ENCODE measurements around the gene TEAD2. TPM values are rescaled to one million over a fixed set of nuclear protein-coding genes. Genes with fewer than 3 reads are reported as not detected.

The TEAD2 gene
- total RNA-seq, 1 donor from 2014 or later, result 235 TPM

DNA sequence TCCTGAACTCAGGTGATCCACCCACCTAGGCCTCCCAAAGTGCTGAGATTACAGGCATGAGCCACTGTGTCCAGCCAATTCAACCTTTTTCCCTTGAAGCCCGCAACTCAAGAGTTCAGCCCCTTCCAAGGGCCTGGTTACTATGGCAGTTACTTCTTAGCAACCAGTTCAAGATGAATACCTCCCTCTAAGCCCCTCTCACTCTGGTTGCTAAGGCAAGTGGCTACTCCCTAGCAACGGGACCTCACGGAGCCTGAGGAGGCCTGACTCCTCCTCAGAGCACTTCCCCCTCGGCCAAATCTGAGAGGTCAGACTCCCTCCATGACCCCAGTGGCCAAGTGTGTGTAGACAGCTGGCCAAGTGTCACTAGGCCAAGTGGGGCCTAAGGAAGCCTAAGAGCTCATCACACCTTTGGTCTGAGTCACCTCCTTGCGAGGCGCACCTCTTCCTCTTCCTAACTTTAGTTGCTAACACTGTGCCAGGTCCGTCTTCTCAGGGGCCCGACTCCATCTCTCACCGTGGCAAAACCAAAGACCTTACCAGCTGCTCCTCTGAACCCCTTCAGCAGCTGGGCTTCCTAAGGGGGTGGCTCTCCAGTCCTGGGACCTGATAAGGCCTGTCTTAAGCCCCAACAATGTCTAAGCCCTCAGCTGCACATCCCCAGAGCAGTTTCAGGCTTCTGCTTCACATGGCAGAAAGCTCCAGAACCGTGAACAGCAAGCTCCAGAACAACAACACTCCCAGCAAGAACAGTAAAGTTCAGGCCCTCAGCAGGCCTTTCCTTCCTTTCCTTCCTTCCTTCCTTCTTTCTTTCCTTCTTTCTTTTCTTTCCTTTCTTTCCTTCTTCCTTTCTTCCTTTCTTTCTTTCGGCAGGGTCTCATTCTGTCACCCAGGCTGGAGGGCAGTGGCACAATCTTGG is 17.5 kb downstream of the TEAD2 start:
- H3K4me3 Mint-ChIP-seq (ENCODE audit: low read depth), result no peak overlapping the region
- H3K27ac Mint-ChIP-seq, result peak overlapping the region; percentile 78
- TF ChIP-seq, protein P1, sequence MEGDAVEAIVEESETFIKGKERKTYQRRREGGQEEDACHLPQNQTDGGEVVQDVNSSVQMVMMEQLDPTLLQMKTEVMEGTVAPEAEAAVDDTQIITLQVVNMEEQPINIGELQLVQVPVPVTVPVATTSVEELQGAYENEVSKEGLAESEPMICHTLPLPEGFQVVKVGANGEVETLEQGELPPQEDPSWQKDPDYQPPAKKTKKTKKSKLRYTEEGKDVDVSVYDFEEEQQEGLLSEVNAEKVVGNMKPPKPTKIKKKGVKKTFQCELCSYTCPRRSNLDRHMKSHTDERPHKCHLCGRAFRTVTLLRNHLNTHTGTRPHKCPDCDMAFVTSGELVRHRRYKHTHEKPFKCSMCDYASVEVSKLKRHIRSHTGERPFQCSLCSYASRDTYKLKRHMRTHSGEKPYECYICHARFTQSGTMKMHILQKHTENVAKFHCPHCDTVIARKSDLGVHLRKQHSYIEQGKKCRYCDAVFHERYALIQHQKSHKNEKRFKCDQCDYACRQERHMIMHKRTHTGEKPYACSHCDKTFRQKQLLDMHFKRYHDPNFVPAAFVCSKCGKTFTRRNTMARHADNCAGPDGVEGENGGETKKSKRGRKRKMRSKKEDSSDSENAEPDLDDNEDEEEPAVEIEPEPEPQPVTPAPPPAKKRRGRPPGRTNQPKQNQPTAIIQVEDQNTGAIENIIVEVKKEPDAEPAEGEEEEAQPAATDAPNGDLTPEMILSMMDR (IDR thresholded peaks at IDR 0.05; ENCODE audit: unreplicated experiment), result no peak
- DNase-seq (ENCODE audit: low spot score, unreplicated experiment), result no peak
- no peaks in the 10 kb centered on the region for H3K27me3 Mint-ChIP-seq
- H3K36me3 Mint-ChIP-seq (ENCODE audit: insufficient read depth), result peaks cover 65% of the 10 kb centered on the region
- H3K4me1 Mint-ChIP-seq (ENCODE audit: low read depth), result peaks cover 10% of the 10 kb centered on the region
- H3K9me3 Mint-ChIP-seq (ENCODE audit: low read depth), result no peaks in the 10 kb centered on the region

DNA sequence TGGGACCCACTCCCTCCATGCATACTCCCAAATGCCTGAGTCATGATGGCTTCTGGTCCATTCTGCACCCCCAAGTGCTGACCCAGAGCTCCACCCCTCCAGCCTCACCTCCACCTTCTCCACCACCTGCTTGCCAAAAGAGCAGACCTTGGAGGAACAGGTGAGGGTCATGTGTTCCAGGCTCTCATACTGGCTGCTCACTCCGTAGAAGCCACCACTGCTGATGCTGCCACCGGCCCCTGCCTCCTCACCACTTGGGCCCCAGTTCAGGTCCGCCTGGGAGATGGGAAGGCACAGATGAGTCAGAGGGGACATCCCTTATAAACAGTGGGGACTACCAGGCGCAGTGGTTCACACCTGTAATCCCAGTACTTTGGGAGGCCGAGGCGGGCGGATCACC is 19.1 kb downstream of the TEAD2 start:
- TF ChIP-seq, protein P1 (IDR thresholded peaks at IDR 0.05; ENCODE audit: unreplicated experiment), result no peak
- Mint-ChIP-seq H3K4me1 (ENCODE audit: low read depth) (peaks cover 16% of the 10 kb centered on the region), H3K27me3 (no peaks in the 10 kb centered on the region), H3K36me3 (ENCODE audit: insufficient read depth) (peaks cover 57% of the 10 kb centered on the region), H3K27ac (no peak overlapping the region), H3K9me3 (ENCODE audit: low read depth) (no peaks in the 10 kb centered on the region), H3K4me3 (ENCODE audit: low read depth) (no peak overlapping the region)
- DNase-seq (ENCODE audit: low spot score, unreplicated experiment), result no peak

DNA sequence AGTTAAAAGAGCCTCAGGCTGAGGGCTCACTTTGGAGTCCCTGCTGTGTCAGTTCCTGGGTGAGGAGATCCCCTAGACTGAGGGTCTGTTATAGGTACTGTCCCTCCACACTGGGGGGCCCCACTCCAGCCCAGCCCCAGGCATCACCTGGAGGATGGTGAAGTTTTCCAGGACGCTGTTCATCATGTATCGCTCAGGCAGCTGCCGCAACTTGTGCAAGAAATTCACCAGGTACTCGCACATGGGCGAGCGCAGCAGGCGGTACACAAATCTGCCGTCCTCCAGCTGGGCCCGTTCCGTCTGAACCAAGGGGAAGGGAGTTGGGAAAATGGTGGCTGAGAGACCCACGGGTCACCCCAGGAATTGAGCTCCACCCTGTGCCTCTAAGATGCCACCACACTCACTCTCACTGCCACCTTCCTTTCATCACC is 19.9 kb downstream of the TEAD2 start:
- DNase-seq (ENCODE audit: low spot score, unreplicated experiment), result no peak
- Mint-ChIP-seq H3K9me3 (ENCODE audit: low read depth) (no peaks in the 10 kb centered on the region), H3K27ac (no peak overlapping the region), H3K27me3 (no peaks in the 10 kb centered on the region), H3K4me3 (ENCODE audit: low read depth) (no peak overlapping the region), H3K4me1 (ENCODE audit: low read depth) (peaks cover 15% of the 10 kb centered on the region), H3K36me3 (ENCODE audit: insufficient read depth) (peaks cover 52% of the 10 kb centered on the region)
- TF ChIP-seq, protein P1 (IDR thresholded peaks at IDR 0.05; ENCODE audit: unreplicated experiment), result no peak

DNA sequence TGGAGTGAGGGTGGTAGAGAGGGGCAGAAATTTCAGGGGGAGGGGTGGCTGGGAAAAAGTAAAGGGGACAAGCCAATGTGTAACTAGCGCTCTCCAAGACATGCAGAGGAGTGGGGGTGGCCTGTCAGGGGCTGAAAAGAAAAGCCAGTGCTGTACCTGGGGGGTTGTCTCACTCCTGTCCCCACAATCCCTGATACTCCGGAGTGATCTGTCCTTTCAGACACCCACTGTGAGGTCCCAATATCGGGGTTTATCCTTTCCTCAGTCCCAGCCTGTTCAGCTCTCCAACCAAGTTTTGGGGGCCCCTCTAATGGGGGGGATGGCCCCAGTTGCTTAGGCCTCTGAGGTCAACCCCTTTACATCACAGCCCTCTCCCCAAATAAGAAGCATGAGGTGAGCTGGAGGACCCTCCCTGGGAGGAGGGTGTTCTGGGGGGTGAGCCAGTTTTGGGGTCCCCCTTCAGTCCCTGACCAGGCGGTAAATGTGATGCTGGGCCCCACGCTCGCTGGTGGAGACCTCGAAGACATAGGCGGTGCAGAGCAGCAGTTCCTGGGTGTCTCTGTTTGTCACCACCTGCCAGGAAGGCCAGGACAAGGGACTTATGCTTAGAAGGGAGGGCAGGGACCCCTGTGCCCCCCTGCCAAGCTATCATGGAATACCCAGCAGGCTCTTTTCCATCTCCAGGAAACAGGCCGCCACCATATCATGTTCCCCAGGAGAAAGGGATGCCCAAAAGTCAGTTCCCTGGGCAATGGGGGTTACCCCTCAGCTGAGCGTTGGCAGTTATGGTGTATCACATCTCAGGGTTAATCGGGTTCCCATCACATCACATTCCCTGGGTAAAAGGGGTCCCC is 21.1 kb downstream of the TEAD2 start:
- H3K27ac Mint-ChIP-seq, result no peak overlapping the region
- TF ChIP-seq, protein P1 (IDR thresholded peaks at IDR 0.05; ENCODE audit: unreplicated experiment), result no peak
- no peaks in the 10 kb centered on the region for H3K9me3 Mint-ChIP-seq (ENCODE audit: low read depth)
- H3K4me1 Mint-ChIP-seq (ENCODE audit: low read depth), result peaks cover 15% of the 10 kb centered on the region
- H3K4me3 Mint-ChIP-seq (ENCODE audit: low read depth), result no peak overlapping the region
- no peak for DNase-seq (ENCODE audit: low spot score, unreplicated experiment)
- peaks cover 48% of the 10 kb centered on the region for H3K36me3 Mint-ChIP-seq (ENCODE audit: insufficient read depth)
- no peaks in the 10 kb centered on the region for H3K27me3 Mint-ChIP-seq

Data from progenitor cell of endocrine pancreas (in vitro differentiated cells).